GM11168 (cell line): ENCODE measurements around the gene XPR1.

Experiments used
- in situ Hi-C: fragments of 300-500 bp; cut with MboI; formaldehyde crosslinking; loops from one replicate; pipeline ENCODE4 v1.12.0; 2022; ENCODE audit warnings: low sequenced_read_pairs; ENCODE audit not compliant: unreplicated experiment

The XPR1 gene

DNA sequence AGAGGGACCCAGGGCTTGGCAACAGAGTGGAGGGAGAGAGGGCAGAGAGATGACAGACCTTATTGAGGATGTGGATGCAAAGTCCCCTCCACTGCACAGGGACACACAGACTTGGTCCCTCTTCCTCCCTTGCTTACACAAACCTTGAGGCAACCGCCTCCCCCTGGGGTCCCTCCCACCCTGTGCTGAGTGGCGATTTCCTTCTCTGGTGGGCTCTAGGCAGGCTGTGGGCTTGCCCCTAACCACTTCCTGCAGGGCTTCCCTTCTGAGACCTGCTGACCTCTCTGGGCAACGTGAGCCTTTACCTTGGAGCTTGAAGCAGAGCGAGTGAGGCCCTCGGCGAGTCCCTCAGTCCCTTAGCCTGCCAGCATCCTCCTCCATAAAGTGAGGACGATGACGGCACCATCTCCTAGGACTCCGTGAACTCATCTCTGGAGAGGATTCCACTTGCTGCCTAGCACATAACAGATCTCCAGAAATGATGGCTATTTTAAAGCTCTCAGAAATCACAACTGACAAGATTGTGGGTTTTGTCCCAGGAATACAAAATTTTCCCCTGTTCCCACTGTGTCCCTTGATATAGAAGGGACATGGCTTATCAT lies 305.9 kb downstream of the XPR1 start:
- in situ Hi-C loops, result no loop called here

DNA sequence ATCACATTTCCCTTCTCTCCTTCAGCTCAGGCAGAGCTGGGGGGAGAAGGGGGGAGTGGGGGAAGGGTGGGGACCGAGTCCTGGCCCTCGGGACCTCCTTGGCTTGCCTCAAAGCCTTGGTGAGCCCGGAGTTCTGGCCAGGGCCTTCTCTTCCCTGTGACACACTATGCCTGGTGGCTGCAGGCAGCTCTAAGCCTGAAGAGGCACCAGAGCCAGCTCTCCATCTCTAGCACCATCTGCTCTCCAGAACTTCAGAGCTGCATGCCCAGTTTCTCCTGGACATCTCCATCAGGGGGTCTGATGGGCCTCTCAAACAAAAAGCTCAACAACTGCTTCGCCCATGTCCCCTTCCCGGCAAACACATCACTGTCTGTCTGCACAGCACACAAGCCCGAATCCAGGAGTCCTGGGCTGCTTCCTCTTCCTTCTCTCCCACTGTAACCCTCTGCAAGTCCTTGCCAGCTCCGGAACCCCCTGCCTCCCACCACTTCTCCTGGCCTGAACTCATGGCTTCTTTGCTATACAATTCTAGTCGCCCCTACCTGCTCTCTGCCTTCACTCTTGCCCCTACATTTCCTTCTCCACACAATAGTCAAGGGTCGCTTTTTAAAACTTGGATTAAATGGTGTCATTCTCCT lies 307.4 kb downstream of the XPR1 start:
- in situ Hi-C loops, result no loop called here

DNA sequence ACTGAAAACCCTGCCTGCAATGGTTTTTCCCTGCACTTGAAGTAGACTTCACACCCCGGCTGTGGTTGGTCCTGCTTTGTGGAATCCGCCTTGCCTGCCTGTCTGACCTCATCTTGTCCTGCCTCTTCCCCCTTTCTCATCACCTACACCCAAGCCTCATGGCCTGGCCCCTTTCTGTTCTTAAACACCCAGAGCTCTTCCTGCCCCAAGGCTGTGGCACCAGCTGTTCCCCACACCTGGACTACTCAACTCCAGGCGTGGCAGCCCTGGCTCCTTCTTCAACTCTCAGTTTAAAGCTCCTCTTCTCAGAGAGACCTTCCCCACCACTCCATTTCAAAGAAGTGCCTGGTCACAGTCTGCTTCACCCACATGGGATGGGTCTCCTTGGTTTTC lies 307.9 kb downstream of the XPR1 start:
- in situ Hi-C loops, result no loop called here
